ENCODE measurements around the gene ACTR1A.

DNA sequence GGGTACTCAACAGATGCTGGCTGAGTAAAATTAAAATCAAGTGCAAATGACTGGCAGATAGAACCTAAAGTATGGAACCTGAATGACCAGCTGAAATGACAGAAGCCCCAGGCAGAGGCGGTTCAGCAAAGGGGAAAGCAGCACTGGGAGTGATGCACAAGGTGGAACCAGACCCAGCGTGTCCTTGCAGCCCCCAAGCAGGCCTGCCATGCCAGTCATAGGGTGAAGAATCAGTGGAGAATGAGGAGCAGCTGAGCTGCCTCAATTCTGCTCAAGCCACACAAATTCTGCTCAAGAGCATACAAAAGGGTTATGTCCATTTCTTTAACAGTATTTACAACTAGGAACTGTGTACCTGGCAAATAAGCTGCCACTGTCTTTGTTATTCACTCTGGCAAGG is 8.7 kb downstream of the ACTR1A start:
- TF ChIP-seq EZH2 (IDR thresholded peaks at IDR 0.05; ENCODE audit: borderline replicate concordance, insufficient read depth, low read depth, low read length, poor library complexity, severe bottlenecking), result no peak
- TF ChIP-seq, protein P1, sequence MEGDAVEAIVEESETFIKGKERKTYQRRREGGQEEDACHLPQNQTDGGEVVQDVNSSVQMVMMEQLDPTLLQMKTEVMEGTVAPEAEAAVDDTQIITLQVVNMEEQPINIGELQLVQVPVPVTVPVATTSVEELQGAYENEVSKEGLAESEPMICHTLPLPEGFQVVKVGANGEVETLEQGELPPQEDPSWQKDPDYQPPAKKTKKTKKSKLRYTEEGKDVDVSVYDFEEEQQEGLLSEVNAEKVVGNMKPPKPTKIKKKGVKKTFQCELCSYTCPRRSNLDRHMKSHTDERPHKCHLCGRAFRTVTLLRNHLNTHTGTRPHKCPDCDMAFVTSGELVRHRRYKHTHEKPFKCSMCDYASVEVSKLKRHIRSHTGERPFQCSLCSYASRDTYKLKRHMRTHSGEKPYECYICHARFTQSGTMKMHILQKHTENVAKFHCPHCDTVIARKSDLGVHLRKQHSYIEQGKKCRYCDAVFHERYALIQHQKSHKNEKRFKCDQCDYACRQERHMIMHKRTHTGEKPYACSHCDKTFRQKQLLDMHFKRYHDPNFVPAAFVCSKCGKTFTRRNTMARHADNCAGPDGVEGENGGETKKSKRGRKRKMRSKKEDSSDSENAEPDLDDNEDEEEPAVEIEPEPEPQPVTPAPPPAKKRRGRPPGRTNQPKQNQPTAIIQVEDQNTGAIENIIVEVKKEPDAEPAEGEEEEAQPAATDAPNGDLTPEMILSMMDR (IDR thresholded peaks at IDR 0.05), result no peak
